Sigmoid colon (tissue), 4 donors: ENCODE data around the gene C14orf132.

Experiments
- CTCF ChIP-seq, 4 experiments: fragments of 450-650 bp in 3 of 4; fragments of 200-600 bp in 1 of 4; IDR thresholded peaks; one replicate each; pipeline ENCODE4 v1.5.1; 2016 to 2019; ENCODE audit warnings: antibody characterized with exemption in 4 of 4, mild to moderate bottlenecking in 3 of 4, moderate library complexity in 2 of 4
- EP300 ChIP-seq, 4 donors: sonication (generic); formaldehyde crosslinking; IDR thresholded peaks; one replicate each; pipeline ENCODE4 v1.6.1; 2017; ENCODE audit warnings: antibody characterized with exemption in 4 of 4
- POLR2A ChIP-seq, 2 donors: fragments of 450-650 bp; IDR thresholded peaks; one replicate each; pipeline ENCODE4 v1.6.1; 2016; ENCODE audit warnings: antibody characterized with exemption in 2 of 2, mild to moderate bottlenecking in 2 of 2, moderate library complexity in 2 of 2
- POLR2AphosphoS5 ChIP-seq, 4 donors: sonication (generic); formaldehyde crosslinking; IDR thresholded peaks; one replicate each; pipeline ENCODE4 v1.6.1; 2017; ENCODE audit warnings: antibody characterized with exemption in 4 of 4

GRCh38 chr14:96117960-96118359 is 78.8 kb downstream of the C14orf132 start:
- TF ChIP-seq CTCF (IDR thresholded peaks at IDR 0.05) (no peak), POLR2A (IDR thresholded peaks at IDR 0.05) (no peak), POLR2AphosphoS5 (IDR thresholded peaks at IDR 0.05) (no peak), EP300 (IDR thresholded peaks at IDR 0.05) (no peak)
